ENCODE measurements around the gene BPTF.

Gene BPTF

GRCh38 chr17:67946513-67946912 lies 121.2 kb downstream of the BPTF start:
- no peak for TF ChIP-seq POLR2AphosphoS5 (IDR thresholded peaks at IDR 0.05; ENCODE audit: low read depth, low read length)
- TF ChIP-seq SIN3A (IDR thresholded peaks at IDR 0.05; ENCODE audit: borderline replicate concordance, insufficient read depth, low read length) = no peak
- TF ChIP-seq REST (IDR thresholded peaks at IDR 0.05; ENCODE audit: insufficient read depth in 1 of 2, low read depth in 2 of 2, low read length in 2 of 2) = no peak
- TF ChIP-seq FOXP2 (optimal IDR thresholded peaks at IDR 0.05; ENCODE audit: borderline replicate concordance, extremely low read depth, extremely low read length, insufficient read depth) = no peak
- no peak for TF ChIP-seq TAF1 (IDR thresholded peaks at IDR 0.05; ENCODE audit: borderline replicate concordance, insufficient read depth, low read length)

GRCh38 chr17:67947325-67947813 lies 122.1 kb downstream of the BPTF start:
- TF ChIP-seq POLR2AphosphoS5 (IDR thresholded peaks at IDR 0.05; ENCODE audit: low read depth, low read length) (no peak), TAF1 (IDR thresholded peaks at IDR 0.05; ENCODE audit: borderline replicate concordance, insufficient read depth, low read length) (no peak), REST (IDR thresholded peaks at IDR 0.05; ENCODE audit: insufficient read depth in 1 of 2, low read depth in 2 of 2, low read length in 2 of 2) (no peak), SIN3A (IDR thresholded peaks at IDR 0.05; ENCODE audit: borderline replicate concordance, insufficient read depth, low read length) (no peak), FOXP2 (optimal IDR thresholded peaks at IDR 0.05; ENCODE audit: borderline replicate concordance, extremely low read depth, extremely low read length, insufficient read depth) (no peak)

GRCh38 chr17:67950945-67951344 lies 125.6 kb downstream of the BPTF start:
- TF ChIP-seq POLR2AphosphoS5 (IDR thresholded peaks at IDR 0.05; ENCODE audit: low read depth, low read length) (no peak), REST (IDR thresholded peaks at IDR 0.05; ENCODE audit: insufficient read depth in 1 of 2, low read depth in 2 of 2, low read length in 2 of 2) (no peak), SIN3A (IDR thresholded peaks at IDR 0.05; ENCODE audit: borderline replicate concordance, insufficient read depth, low read length) (no peak), TAF1 (IDR thresholded peaks at IDR 0.05; ENCODE audit: borderline replicate concordance, insufficient read depth, low read length) (no peak), FOXP2 (optimal IDR thresholded peaks at IDR 0.05; ENCODE audit: borderline replicate concordance, extremely low read depth, extremely low read length, insufficient read depth) (no peak)

- TF ChIP-seq POLR2AphosphoS5 (IDR thresholded peaks at IDR 0.05; ENCODE audit: low read depth, low read length) (no peak), TAF1 (IDR thresholded peaks at IDR 0.05; ENCODE audit: borderline replicate concordance, insufficient read depth, low read length) (no peak), SIN3A (IDR thresholded peaks at IDR 0.05; ENCODE audit: borderline replicate concordance, insufficient read depth, low read length) (no peak), REST (IDR thresholded peaks at IDR 0.05; ENCODE audit: insufficient read depth in 1 of 2, low read depth in 2 of 2, low read length in 2 of 2) (no peak), FOXP2 (optimal IDR thresholded peaks at IDR 0.05; ENCODE audit: borderline replicate concordance, extremely low read depth, extremely low read length, insufficient read depth) (no peak)
These were observed 134.2 kb downstream of the BPTF start for GRCh38 chr17:67959510-67959909.

GRCh38 chr17:67970783-67971182 lies 145.5 kb downstream of the BPTF start:
- TF ChIP-seq TAF1 (IDR thresholded peaks at IDR 0.05; ENCODE audit: borderline replicate concordance, insufficient read depth, low read length) (no peak), SIN3A (IDR thresholded peaks at IDR 0.05; ENCODE audit: borderline replicate concordance, insufficient read depth, low read length) (no peak), REST (IDR thresholded peaks at IDR 0.05; ENCODE audit: insufficient read depth in 1 of 2, low read depth in 2 of 2, low read length in 2 of 2) (no peak), POLR2AphosphoS5 (IDR thresholded peaks at IDR 0.05; ENCODE audit: low read depth, low read length) (no peak), FOXP2 (optimal IDR thresholded peaks at IDR 0.05; ENCODE audit: borderline replicate concordance, extremely low read depth, extremely low read length, insufficient read depth) (no peak)
